NT2/D1 (cell line): ENCODE data around the gene NHSL1.

Experiments used
- YY1 ChIP-seq: IDR thresholded peaks from 2 replicates; pipeline ENCODE4 v1.6.1; 2011; ENCODE audit not compliant: insufficient read length, insufficient read depth
- ZNF274 ChIP-seq: IDR thresholded peaks from 2 replicates; pipeline ENCODE4 v1.6.1; 2011; ENCODE audit warnings: mild to moderate bottlenecking, low read depth, low read length

GRCh38 chr6:138494312-138494711 is 5.0 kb downstream of the NHSL1 start:
- TF ChIP-seq ZNF274 = no peak
- TF ChIP-seq YY1 = no peak
